Retinal pigment epithelial cell (primary cell): ENCODE measurements around the gene TTC28.

ENCODE experiments used
- DNase-seq: peaks from one replicate; pipeline ENCODE4 v3.0.0-alpha.2; 2010; ENCODE audit warnings: low read depth
- H3K4me3 ChIP-seq: 2 replicates; pipeline ENCODE4 v1.5.1; 2011; ENCODE audit warnings: mild to moderate bottlenecking, low read length, control low read depth, moderate library complexity
- TF ChIP-seq, protein P1 (sequence below): conservative IDR thresholded peaks from 2 replicates; pipeline ENCODE4 v1.5.1; 2011; ENCODE audit warnings: low read depth, low read length, control low read depth, inconsistent platforms

Gene TTC28

DNA sequence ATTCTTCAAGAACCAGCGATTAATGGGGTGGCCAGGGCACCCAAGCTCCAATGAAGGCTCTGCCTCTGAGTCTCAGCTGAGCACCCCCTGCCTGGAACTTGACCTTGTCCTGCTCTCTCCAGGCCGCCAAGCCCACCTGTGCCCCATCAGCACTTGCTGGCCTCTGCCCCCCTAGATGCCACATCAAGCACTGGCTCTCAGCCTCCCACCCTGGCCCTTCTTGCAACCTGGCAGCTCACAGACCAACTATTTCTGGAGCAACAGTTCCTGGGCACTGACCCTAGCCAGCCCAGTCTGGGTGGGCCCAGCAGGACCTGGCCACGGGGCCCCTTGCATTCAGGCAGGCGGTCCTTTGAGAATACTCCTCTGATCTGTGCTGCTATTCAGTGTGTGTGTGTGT is 661.8 kb downstream of the TTC28 start:
- TF ChIP-seq, protein P1, sequence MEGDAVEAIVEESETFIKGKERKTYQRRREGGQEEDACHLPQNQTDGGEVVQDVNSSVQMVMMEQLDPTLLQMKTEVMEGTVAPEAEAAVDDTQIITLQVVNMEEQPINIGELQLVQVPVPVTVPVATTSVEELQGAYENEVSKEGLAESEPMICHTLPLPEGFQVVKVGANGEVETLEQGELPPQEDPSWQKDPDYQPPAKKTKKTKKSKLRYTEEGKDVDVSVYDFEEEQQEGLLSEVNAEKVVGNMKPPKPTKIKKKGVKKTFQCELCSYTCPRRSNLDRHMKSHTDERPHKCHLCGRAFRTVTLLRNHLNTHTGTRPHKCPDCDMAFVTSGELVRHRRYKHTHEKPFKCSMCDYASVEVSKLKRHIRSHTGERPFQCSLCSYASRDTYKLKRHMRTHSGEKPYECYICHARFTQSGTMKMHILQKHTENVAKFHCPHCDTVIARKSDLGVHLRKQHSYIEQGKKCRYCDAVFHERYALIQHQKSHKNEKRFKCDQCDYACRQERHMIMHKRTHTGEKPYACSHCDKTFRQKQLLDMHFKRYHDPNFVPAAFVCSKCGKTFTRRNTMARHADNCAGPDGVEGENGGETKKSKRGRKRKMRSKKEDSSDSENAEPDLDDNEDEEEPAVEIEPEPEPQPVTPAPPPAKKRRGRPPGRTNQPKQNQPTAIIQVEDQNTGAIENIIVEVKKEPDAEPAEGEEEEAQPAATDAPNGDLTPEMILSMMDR = no peak
- DNase-seq = no peak
- H3K4me3 ChIP-seq = no peak overlapping the region

DNA sequence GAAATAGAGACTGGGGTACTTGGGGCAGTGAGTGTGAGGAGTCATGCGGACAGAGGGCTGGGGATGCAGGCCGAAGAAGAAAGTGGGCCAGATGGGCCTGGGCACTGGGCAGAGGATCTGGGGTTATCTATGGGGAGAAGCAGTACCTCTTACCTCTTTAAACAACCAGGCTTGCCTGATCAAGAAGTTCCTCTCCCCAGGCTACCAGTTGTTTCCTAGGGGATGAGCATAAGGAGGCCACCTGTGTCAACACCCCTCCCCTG is 662.2 kb downstream of the TTC28 start:
- TF ChIP-seq, protein P1 = no peak
- DNase-seq = no peak
- no peak overlapping the region for H3K4me3 ChIP-seq

DNA sequence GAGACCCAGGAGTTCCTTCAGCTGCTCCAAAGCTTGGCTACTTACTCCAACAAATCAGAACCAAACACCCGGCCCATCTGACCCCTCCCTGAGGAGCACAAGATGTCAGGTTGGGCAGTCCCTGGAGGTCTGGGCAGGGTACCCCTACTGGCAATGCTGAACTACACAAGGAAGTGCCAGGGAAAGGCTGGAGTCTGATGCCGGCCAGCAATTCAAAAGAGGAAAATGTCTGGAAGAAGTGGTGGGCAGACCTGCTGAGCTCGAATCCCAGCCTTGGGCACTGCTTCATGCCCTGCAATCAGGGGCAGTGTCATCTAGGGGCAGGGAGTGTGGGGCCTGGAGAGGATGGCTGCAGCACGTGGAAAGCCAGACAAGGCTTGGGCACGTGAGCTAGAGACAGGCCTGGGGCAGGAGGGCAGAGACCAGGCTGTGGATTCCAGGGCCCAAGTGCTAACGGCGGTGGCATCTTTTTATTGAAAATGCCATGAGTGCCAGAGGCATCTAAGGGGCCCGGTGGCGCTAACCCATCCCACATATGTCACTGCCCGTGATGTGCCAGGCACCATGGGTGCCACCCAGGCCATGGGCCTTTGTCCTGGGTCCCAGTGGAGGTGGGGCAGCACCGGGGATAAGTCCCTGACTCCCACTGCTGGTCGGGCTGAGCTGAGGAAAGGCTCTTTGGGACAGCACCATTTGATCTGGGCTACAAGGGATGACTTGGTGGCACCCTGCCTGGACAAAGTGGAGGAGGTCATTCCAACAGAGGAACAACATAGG is 662.7 kb downstream of the TTC28 start:
- H3K4me3 ChIP-seq = no peak overlapping the region

DNA sequence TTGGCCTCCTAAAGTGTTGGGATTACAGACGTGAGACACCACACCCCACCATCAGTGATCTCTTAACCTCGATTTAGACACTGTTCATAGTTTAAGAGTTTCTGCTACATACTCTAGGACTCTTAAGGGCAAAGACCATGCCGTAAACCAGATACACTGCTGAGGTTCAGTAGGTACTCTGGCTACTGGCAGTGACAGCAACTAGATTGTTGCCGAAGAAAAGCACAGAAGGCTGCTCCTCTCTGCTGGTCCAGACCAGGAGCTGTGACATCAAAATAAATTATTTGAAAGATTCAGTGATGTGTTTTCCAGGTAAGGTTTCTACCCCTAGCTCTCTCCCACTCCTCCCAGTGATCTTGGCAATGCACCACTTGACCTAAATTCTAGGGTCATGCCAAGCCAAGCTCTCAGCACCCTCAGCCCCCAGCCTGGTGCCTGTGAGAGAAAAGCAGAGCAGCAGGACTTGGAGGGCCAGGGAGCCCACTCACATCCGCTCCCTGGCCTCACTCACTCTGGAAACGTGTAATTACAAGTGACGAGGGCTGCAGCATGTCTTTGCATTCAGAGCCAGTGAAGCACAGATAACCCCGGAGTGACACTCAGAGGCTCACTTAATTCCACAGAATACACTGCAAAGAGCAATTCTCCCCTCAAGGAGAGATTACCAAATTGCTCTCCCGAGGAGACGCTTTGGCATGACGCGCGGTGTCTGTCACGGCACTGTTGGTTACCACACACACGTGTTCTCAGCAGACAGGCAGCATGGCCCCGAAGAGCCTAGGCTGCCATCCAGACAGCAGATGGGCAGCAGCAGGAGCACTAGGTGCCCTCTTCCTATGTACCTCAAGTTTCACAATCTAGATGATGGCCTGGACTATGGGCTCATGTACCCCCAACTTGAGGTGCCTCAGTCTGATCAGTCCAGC is 663.7 kb downstream of the TTC28 start:
- no peak overlapping the region for H3K4me3 ChIP-seq
- no peak for DNase-seq
- TF ChIP-seq, protein P1 = no peak

More for the DNA sequence above, 662.7 kb downstream of the TTC28 start:
- TF ChIP-seq, protein P1 = no peak
- DNase-seq = no peak

DNA sequence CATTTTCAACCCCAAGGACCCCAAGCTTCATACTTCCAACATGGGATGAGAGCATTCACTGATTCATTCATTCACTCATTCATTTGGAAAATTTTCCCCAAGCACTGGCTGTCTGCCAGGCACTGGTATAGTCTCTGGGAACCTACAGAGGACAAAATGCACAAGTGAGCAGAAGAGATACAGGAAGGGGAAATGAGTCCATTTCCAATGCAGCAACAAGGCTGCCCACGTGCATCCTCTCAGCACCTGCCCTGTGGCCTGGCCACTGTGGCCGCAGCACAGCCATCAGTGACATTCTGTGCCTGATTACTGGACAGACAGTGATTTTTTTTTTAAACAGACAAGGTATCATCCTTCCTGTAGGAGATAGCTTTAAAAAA is 664.6 kb downstream of the TTC28 start:
- H3K4me3 ChIP-seq = no peak overlapping the region
- DNase-seq = no peak

DNA sequence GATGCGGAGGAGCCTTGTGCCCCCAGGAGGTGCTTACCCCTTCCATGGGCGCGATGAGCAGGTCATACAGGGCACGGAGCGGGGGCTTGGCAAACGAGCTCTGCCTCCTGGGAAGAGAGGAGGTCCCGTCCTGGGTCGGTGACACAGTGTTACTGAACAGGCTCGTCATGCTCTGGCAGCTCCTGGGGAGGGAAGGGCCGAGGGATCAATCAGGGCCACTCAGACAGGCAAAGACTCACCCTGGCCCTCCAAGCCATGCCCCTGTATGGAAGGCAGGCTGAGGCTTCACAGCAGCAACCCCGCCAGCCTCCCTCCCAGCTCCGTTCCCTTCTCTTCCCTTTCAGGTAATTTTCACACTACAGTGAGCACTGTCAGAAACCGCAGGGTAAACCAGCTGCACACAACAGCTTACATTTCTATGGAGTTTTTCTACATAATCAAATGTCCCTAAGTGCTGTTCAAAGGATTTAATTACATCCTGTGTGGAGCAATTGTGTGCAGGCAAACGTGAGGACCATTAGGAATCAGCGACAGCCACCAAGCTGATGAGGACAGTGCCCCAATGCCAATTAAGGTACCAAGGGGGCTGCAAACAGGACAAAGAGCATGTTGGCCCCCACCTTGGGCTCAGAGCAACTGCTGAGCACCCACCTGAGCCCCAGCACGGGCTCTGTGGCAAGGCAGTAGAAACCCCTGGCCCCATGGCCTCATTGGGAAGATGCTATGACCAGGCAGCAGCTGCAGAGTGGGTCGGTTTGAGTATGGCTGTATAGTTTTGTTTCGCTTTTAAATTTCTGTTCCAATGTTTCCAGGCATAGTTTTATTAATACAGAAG is 665.2 kb downstream of the TTC28 start:
- TF ChIP-seq, protein P1 = no peak
- DNase-seq = no peak
- no peak overlapping the region for H3K4me3 ChIP-seq

More for the DNA sequence above, 664.6 kb downstream of the TTC28 start:
- TF ChIP-seq, protein P1 = no peak
